ENCODE data around the gene HIBADH.
"Not testable (repeated sequence)": the region's sequence is repeated elsewhere in the genome, so short reads cannot be mapped to it uniquely, and the experiment has no call there.

HIBADH gene

GRCh38 chr7:27593226-27593625, 69.5 kb downstream of the HIBADH start:
- DNase-seq, result no peak

- no peak for DNase-seq
Observed at GRCh38 chr7:27590416-27590815, 72.3 kb downstream of the HIBADH start.

DNA sequence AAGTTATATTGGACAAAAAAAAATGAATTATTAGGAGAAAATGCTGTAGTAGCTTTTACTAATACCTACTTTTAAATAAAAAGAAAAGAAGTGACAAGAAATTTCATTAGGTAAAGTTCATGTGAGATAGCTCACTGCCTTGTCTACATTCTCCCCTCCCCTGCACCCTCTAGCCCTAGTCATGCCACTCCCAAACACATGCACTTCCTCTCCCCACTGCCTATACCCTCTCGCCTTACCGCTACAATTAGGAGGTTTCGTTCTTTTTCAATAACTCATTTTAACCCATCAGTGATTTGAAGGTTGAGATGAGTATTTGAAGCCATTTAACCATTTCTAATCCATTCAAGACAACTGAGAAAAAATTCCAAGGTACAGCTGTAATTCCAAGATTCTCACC, 75.3 kb downstream of the HIBADH start:
- no peak for DNase-seq

DNA sequence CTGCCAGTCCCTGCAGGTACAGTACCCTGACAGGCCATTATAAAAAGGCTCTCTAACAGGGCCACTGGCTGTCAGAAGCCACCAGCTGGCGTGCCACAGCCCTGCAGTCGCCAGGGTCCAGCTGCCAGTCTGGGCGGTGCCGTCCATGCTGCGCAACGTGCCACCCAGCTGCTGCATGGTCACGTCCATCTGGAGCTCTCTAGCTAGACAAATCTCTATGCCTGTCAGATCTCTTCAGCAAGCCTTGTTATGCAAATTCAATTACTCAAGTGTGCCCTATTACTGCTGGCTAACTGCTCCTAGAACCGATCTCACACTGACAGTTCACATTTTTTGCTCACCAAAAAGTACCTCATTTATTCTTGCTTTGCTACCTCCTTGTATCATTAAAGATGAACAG, 75.9 kb downstream of the HIBADH start:
- no peak for DNase-seq

- no peak for DNase-seq
Observed at GRCh38 chr7:27585781-27586447, 76.8 kb downstream of the HIBADH start.

DNA sequence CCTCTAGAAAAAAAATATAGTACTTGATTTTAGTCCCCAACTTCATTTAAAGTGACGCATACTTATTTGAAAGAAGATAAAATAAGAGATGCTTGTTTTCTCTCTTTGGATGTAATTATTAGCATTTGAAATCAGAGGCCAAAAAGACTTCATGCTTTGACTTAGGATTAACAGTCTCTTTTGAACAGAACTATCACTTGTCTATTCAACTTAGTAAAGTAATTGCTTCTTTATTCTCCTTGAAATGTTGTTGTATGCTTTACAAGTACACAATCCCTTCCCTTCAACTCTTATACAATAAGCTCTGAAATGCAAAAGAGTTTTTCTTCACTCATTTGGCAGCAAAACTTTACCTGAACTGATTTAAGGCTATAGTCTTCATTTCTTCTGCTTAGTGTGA, 80.8 kb downstream of the HIBADH start:
- no peak for DNase-seq

DNA sequence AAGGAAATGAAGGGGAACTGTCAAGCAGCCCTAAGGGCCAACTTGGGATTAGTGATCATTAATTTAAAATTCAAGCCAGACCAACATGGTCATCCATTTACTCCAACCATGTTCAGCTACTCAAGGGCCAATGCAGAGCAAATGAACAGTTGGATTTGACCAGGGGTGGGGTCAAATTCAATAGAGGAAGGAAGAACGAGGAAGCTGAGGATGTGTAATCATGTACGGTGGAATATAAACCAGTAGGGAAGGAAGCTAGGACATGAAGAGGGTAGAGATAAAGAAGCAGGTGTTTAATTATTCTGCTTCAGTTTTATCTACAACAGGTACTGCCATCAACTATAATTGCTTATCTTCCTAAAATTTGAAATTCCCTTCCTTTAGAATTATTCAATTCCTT, 81.6 kb downstream of the HIBADH start:
- no peak for DNase-seq

- no peak for DNase-seq
Observed at GRCh38 chr7:27579565-27579964, 83.1 kb downstream of the HIBADH start.

DNA sequence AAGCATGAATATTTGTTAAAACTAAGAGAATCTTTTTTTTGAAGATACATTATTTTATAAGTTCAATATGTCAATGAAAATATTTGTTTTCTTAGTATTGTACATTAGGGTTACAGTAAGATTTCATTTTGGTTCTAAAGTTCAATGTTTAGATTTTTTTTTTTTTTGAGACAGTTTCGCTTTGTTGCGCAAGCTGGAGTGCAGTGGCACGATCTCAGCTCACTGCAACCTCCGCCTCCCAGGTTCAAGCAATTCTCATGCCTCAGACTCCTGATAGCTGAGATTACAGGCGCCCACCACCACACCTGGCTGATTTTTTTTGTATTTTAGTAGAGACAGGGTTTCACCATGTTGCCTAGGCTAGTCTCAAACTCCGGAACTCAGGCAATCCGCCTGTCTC, 84.5 kb downstream of the HIBADH start:
- not testable (repeated sequence) for DNase-seq

- peak; percentile 65 for DNase-seq
Observed at GRCh38 chr7:27576360-27576944, 86.2 kb downstream of the HIBADH start.

- DNase-seq, result no peak
Observed at GRCh38 chr7:27575613-27576012, 87.1 kb downstream of the HIBADH start.

GRCh38 chr7:27569106-27569505, 93.6 kb downstream of the HIBADH start:
- DNase-seq, result no peak

DNA sequence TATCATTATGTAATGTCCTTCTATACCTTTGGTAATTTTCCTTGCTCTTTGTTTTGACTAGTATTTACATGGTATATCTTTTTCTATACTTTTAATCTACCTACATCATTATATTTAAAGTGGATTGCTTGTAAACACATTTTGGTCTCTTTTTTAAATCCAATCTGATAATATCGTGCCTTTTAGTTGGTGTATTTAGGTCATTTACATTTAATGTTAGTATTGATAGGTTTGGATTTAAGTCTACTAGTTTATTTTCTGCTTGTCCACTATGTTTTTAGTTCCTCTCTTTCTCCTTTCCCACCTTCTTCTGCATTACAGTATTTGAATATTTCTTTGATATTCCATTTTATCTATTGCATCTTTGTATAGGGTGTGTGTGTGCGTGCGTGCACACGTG, 95.4 kb downstream of the HIBADH start:
- no peak for DNase-seq

- no peak for DNase-seq
Observed at GRCh38 chr7:27564881-27565482, 97.7 kb downstream of the HIBADH start.

- no peak for DNase-seq
Observed at GRCh38 chr7:27560706-27561235, 101.9 kb downstream of the HIBADH start.

DNA sequence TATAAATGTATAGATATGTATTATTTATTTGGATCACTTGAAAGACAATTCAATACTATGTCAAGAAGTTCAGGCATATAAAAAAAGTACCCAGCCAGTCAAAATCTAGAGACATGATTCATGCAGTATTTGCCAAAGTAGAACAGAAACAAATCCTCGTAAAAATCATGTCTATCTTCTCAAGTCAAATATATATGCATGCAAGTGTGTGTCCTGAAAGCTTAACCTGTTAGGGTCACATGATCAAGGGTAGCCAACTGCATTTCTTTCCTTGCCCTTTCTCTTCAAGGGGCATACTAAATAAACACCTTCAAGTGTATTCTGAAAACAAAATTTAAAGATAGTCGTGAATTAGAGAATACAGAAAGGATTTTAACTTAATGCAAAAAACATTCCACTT, 107.0 kb downstream of the HIBADH start:
- no peak for DNase-seq

DNA sequence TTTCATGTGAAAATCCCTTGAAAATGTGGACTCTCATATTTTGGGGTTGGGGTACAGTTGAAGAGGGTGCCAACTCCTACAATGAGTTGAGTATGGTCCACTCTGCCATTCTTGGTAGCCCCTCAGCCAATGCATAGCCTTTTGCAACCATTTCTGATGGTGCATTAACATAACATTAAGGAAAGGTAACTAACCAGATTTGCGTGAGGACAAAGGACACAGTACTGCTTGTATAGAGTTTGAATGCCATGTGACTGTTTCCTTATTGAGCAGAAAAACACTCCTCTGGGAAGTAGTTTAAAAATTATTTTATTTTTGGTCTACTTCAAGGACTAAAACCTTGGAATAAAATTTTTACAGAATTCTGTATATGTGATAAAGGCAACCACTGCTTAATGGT, 107.9 kb downstream of the HIBADH start:
- DNase-seq, result no peak

DNA sequence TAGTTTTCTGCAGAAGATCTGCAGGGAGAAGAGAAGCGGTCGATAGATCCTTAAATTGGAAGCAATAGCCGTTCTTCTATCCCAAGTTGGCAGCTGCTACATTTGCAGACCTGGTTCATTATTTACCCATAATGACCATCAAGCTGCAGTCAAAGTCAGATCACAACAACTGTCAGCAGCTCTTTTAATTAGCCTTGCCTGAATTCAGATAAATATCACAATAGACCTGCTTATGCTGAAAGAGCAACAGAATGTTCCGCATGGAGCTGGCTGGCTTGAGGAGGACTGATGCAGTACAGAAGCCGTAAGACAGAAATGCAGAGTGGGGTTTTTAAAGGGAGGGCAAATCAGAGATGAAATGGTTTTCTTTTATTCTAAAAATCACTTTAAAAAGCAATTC, 109.4 kb downstream of the HIBADH start:
- no peak for DNase-seq

DNA sequence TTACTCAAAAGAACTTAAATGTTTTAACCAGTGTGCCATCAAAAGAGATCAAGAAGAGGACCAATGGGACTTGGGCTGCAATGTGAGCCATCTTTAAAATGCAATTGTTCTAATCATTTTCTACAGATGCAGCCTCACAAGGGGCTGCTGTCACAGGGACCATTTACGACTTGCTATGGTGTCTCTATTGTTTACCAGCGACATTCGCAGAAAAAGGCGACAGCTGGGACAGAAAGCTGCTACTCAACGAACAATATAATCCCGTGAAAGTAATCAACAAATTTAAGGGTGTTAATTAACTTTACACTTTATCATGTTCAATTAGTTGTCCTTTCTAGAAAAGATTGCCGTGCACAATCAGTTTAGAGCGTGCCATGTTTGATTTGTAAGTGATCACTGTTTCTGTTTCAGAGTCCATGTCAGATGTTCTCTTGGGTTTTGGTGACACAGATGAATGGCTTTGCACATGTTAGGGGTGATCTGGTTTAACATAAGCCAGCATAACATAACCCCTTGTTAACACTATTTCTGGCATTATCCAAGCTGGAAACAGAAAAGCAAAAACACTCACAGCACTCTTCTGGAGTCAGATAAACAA, 110.8 kb downstream of the HIBADH start:
- DNase-seq, result no peak

- DNase-seq, result no peak
Observed at GRCh38 chr7:27549606-27550005, 113.1 kb downstream of the HIBADH start.

DNA sequence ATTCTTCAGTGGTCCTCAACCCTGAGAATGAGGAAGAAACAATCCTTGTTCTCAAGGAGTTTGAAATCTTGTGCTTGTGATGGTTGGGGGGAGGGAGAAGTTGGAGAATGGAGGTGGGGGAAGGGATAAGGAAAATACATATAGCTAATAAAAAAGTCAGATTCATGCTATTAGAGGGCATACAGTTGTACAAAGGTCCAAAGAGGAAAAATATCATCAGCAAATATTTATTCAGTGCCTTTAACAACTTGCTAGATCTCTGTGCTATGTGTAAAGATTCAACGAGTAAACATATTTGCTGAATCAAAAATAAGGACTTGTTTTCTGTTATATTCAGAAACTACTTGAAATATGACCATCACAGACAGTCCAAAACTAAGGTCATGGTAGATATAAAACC, 114.4 kb downstream of the HIBADH start:
- no peak for DNase-seq

- DNase-seq, result no peak
Observed at GRCh38 chr7:27547401-27547800, 115.3 kb downstream of the HIBADH start.

DNA sequence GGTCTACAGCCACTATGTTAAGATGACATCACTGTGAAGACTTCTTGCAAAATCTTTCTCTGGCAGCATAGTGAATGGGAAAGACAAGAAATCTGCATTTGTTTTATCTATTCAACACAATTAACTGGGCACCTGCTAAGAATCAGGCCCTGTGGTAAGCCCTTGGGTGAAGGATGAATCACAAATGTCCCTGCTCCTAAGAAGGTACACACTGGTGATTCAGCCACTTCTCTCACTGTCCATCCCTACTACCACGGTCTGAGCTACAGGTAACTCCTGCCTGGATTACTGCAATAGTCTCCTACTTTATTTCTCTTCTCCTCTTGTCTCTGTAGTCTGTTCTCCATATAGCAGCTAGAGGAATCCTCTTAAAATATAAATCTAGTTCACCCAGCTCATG, 116.1 kb downstream of the HIBADH start:
- no peak for DNase-seq

GRCh38 chr7:27535795-27536194, 126.9 kb downstream of the HIBADH start:
- DNase-seq, result no peak

Measured in hematopoietic multipotent progenitor cell treated with erythropoietin and hydrocortisone succinate and interleukin-3 and kit ligand, for 8 days (in vitro differentiated cells).